ENCODE data around the gene STX2. TPM values are rescaled to one million over a fixed set of nuclear protein-coding genes. Genes with fewer than 3 reads are reported as not detected.

The STX2 gene
- total RNA-seq, 1 donor from 2014 or later, result 16.5 TPM

DNA sequence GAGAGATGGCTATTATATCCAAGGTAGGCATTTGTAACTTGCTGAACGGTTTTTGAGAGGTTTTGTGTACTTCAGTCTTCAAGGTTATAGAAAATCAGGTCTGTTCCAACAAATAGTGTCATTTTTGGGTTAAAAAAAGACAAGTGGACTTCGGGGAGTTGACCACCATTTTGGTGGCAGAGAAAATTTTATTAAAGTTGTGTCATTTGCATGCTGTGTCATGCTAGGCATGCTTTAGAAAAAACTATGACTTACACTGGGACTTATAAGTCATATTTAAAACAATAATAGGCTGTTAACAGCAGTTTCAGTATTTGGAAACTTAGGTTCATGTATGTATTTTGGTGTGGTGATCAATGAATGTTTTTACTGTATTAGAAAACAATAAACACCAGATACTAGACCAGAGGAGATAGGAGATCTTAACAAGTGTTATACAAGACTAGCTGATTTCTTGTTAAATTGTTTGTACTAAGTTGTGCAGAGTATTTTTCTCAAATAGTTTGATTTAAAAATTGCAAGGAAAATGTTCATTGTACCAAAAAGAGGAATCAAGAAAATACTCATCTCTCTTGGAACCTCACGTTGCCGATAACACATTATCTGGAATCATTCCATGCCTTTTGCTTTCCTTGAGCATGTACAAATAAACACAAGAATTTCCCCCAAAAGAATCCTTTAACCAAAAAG lies 34.2 kb upstream of the STX2 start:
- Histone ChIP-seq H3K4me3 (peak overlapping the region; percentile 70 to 86), H3K27me3 (no peaks in the 10 kb centered on the region), H3K27ac (no peak overlapping the region), H3K36me3 (peaks cover 4 to 37% of the 10 kb centered on the region in 2 donors), H3K9me3 (no peaks in the 10 kb centered on the region), H3K4me1 (peaks cover 38% of the 10 kb centered on the region)
- intact Hi-C loops (cut with DNase I), result no loop called here
- DNase-seq (ENCODE audit: extremely low spot score in 2 of 2), result no peak
- no peak for TF ChIP-seq POLR2A (IDR thresholded peaks at IDR 0.05)
- no peak for TF ChIP-seq POLR2AphosphoS5 (IDR thresholded peaks at IDR 0.05; ENCODE audit: insufficient read depth in 1 of 2, low read depth in 1 of 2)
- TF ChIP-seq, protein P1, sequence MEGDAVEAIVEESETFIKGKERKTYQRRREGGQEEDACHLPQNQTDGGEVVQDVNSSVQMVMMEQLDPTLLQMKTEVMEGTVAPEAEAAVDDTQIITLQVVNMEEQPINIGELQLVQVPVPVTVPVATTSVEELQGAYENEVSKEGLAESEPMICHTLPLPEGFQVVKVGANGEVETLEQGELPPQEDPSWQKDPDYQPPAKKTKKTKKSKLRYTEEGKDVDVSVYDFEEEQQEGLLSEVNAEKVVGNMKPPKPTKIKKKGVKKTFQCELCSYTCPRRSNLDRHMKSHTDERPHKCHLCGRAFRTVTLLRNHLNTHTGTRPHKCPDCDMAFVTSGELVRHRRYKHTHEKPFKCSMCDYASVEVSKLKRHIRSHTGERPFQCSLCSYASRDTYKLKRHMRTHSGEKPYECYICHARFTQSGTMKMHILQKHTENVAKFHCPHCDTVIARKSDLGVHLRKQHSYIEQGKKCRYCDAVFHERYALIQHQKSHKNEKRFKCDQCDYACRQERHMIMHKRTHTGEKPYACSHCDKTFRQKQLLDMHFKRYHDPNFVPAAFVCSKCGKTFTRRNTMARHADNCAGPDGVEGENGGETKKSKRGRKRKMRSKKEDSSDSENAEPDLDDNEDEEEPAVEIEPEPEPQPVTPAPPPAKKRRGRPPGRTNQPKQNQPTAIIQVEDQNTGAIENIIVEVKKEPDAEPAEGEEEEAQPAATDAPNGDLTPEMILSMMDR (IDR thresholded peaks at IDR 0.05), result no peak

DNA sequence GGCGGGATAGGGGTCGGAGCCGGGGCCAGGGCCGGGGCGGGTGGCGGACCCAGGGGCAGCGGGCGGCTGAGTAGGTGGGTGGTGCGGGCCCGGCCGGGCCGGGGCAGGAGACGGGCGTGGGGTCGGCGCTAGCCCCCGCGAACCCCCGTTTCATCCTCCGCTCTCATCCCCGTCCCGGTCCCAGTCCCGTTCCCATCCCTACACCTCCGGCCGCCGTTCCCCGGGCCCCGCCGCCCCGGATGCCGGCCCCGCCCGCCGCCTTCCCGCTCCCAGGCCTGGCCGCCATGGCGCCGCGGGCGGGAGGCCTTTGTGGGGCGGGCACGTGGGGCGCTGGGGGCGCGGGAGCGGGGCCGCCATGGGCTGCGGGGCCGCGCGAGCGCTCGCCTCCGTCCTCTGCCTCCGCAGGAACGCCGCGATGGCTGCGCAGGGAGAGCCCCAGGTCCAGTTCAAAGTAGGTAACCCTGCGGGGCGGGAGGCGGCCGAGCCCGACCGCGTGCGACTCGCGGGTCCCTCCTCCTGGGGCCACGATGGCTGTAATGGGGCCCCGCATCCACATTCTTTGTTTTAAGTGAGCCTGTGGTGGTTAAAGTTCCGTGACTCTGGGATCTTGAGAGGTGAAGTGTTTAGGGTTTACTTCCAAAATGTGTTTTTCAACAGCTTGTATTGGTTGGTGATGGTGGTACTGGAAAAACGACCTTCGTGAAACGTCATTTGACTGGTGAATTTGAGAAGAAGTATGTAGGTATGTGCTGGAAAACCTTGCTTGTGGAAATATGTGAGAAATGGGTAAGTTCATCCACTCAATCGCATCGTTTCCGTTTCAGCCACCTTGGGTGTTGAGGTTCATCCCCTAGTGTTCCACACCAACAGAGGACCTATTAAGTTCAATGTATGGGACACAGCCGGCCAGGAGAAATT lies 33.4 kb upstream of the STX2 start:
- Histone ChIP-seq H3K9me3 (no peaks in the 10 kb centered on the region), H3K4me1 (peaks cover 38% of the 10 kb centered on the region), H3K27me3 (no peaks in the 10 kb centered on the region), H3K4me3 (peak overlapping the region; percentile 70 to 86), H3K27ac (peak overlapping the region; percentile 90), H3K36me3 (peaks cover 4 to 37% of the 10 kb centered on the region in 2 donors)
- intact Hi-C loops (cut with DNase I), result no loop called here
- TF ChIP-seq POLR2A (IDR thresholded peaks at IDR 0.05) (no peak), POLR2AphosphoS5 (IDR thresholded peaks at IDR 0.05; ENCODE audit: insufficient read depth in 1 of 2, low read depth in 1 of 2) (no peak)
- TF ChIP-seq, protein P1 (IDR thresholded peaks at IDR 0.05), result no peak
- no peak for DNase-seq (ENCODE audit: extremely low spot score in 2 of 2)

DNA sequence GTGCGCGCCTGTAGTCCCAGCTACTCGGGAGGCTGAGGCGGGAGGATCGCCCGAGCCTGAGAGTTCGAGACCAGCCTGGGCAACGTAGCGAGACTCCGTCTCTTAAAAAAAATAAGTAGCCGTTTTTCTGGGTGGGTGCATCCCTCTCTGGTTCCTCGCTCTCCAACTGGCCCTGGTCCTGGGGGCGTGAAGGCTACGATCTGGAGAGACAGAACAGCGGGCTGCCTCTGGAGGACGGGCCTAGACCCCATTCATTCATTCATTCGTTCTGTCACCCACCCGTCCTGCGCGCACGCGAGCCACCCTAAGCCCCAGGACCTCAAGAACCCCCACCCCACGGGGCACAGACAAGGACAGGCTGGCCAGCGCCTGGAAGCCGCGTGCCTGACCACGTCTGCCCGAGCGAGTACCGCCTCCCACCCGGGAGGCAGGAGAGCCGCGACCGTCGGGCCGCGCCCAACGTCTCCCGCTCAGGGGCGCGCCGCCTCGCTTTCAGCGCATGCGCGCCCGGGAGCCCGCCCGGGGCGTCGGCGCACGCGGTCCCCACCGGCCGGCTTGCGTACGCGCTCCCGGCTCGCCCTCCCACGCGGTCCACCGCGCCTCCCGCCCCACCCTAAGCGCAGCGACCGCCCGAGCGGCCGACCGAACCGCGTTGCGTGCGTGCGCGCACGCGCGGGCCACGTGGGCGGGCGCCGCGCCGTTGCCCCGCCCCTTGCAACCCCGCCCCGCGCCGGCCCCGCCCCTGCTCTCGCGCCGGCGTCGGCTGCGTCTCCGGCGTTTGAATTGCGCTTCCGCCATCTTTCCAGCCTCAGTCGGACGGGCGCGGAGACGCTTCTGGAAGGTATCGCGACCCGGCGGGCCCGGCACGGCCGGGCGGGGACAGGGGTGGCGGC lies 32.5 kb upstream of the STX2 start, which contains the start of gene RAN:
Gene RAN (plus strand): TSS at position 781 of the 893 bp plus-strand sequence. CDS start 528 bp downstream, outside the sequence.
- intact Hi-C loops (cut with DNase I), result no loop called here
- TF ChIP-seq, protein P1 (IDR thresholded peaks at IDR 0.05), result no peak
- TF ChIP-seq POLR2AphosphoS5 (IDR thresholded peaks at IDR 0.05; ENCODE audit: insufficient read depth in 1 of 2, low read depth in 1 of 2), result peak in 1 of 2 donors; percentile 22
- TF ChIP-seq POLR2A (IDR thresholded peaks at IDR 0.05), result peak in 1 of 2 donors; percentile 58
- H3K4me1 ChIP-seq, result peaks cover 38% of the 10 kb centered on the region

DNA sequence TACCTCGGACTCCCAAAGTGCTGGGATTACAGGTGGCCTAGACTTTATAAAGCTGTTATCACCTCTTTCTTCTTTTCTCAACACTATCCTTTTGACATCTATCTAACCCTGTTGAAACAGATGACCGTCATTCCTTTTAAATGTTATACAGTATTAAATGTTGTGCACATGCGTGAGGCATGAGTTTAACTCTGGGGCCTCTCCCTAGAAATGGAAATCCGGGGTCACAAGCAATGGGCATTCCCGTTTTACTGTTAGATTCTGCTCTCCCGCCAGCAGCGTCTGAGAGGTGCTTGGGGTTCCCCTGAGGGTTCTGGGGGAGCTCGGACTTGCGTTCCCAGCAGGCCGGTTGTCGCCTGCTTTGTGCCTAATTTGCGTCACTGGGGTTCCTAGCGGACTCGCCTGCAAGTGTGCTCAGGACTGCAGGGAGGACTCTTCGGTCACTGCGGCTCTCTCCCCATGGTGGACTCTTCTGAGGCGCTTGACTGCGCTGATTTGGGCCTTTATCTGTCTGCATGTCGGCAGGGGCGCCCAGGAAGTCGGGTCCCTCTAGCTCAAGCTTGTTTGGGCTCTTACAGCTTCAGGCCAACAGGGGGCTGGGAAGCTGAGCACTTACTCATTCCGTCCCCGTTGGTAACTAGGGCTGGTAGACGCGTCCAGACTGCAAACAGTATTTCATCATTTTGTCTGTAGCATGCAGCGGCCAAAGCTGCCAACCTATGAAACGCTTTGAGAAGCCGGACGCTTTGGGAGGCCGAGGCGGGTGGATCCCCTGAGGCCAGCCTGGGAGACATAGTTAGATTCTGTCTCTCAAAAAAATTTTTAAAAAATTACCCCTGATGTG lies 31.6 kb upstream of the STX2 start:
- Histone ChIP-seq H3K27ac (peak overlapping the region; percentile 80), H3K4me1 (peaks cover 38% of the 10 kb centered on the region), H3K4me3 (peak overlapping the region; percentile 70 to 86), H3K27me3 (no peaks in the 10 kb centered on the region), H3K36me3 (peaks cover 4 to 23% of the 10 kb centered on the region in 2 donors), H3K9me3 (no peaks in the 10 kb centered on the region)
- intact Hi-C loops (cut with DNase I), result no loop called here
- DNase-seq (ENCODE audit: extremely low spot score in 2 of 2), result peak in 1 of 2 donors; percentile 93
- TF ChIP-seq, protein P1 (IDR thresholded peaks at IDR 0.05), result peak in 1 of 3 experiments; percentile 41
- TF ChIP-seq POLR2AphosphoS5 (IDR thresholded peaks at IDR 0.05; ENCODE audit: insufficient read depth in 1 of 2, low read depth in 1 of 2), result peak in 1 of 2 donors; percentile 33
- TF ChIP-seq POLR2A (IDR thresholded peaks at IDR 0.05), result no peak

More for the DNA sequence above, 32.5 kb upstream of the STX2 start, which contains the start of gene RAN:
- H3K4me3 ChIP-seq, result peak within 1 kb of the TSS; percentile 70 to 86
- H3K27ac ChIP-seq, result peak within 1 kb of the TSS; percentile 90
- peaks cover 4 to 32% of the 10 kb centered on the region in 2 donors for H3K36me3 ChIP-seq
- peak in 1 of 2 donors; percentile 93 for DNase-seq (ENCODE audit: extremely low spot score in 2 of 2)
- no peaks in the 10 kb centered on the region for H3K9me3 ChIP-seq
- no peaks in the 10 kb centered on the region for H3K27me3 ChIP-seq
